HUES6 (cell line): ENCODE results near the gene SEMA4C.
A peak's percentile ranks its signal among the peaks of the same experiment; 100 is the strongest.
"Not testable (repeated sequence)": the region's sequence is repeated elsewhere in the genome, so short reads cannot be mapped to it uniquely, and the experiment has no call there.

ENCODE experiments used
- H3K27ac ChIP-seq: 2 replicates; pipeline ENCODE4 v1.7.0; 2013; ENCODE audit warnings: low read depth, mild to moderate bottlenecking, low read length, inconsistent platforms
- H3K27me3 ChIP-seq: 2 replicates; pipeline ENCODE4 v1.6.1; 2013; ENCODE audit warnings: low read length; ENCODE audit not compliant: control insufficient read depth, insufficient read depth
- H3K36me3 ChIP-seq: 2 replicates; pipeline ENCODE4 v1.6.1; 2013; ENCODE audit warnings: low read length; ENCODE audit not compliant: control insufficient read depth, insufficient read depth
- H3K4me1 ChIP-seq: 2 replicates; pipeline ENCODE4 v1.6.1; 2013; ENCODE audit warnings: low read length; ENCODE audit not compliant: control insufficient read depth, insufficient read depth
- H3K4me3 ChIP-seq: 2 replicates; pipeline ENCODE4 v1.5.1; 2013; ENCODE audit warnings: low read depth, low read length
- H3K9ac ChIP-seq: one replicate; pipeline ENCODE4 v1.6.1; 2013; ENCODE audit warnings: mild to moderate bottlenecking, low read length
- H3K9me3 ChIP-seq: 2 replicates; pipeline ENCODE4 v1.6.1; 2013; ENCODE audit warnings: low read depth, low read length; ENCODE audit not compliant: control insufficient read depth, insufficient read depth

SEMA4C gene

GRCh38 chr2:96863575-96864342 is 6.1 kb downstream of the SEMA4C start:
- H3K27ac ChIP-seq = no peak overlapping the region
- H3K36me3 ChIP-seq = peaks cover 74% of the 10 kb centered on the region
- H3K4me3 ChIP-seq = no peak overlapping the region
- no peaks in the 10 kb centered on the region for H3K27me3 ChIP-seq
- no peak overlapping the region for H3K9ac ChIP-seq
- H3K9me3 ChIP-seq = no peaks in the 10 kb centered on the region
- peaks cover 21% of the 10 kb centered on the region for H3K4me1 ChIP-seq

GRCh38 chr2:96863056-96863455 is 6.8 kb downstream of the SEMA4C start:
- not testable (repeated sequence) for H3K9ac ChIP-seq, H3K27ac ChIP-seq, H3K4me3 ChIP-seq, H3K27me3 ChIP-seq, H3K9me3 ChIP-seq
- peaks cover 74% of the 10 kb centered on the region for H3K36me3 ChIP-seq
- peaks cover 21% of the 10 kb centered on the region for H3K4me1 ChIP-seq

GRCh38 chr2:96861074-96861473 is 8.8 kb downstream of the SEMA4C start:
- no peak overlapping the region for H3K27ac ChIP-seq
- no peaks in the 10 kb centered on the region for H3K27me3 ChIP-seq
- no peak overlapping the region for H3K9ac ChIP-seq
- no peak overlapping the region for H3K4me3 ChIP-seq
- peaks cover 23% of the 10 kb centered on the region for H3K4me1 ChIP-seq
- H3K9me3 ChIP-seq = no peaks in the 10 kb centered on the region
- peaks cover 57% of the 10 kb centered on the region for H3K36me3 ChIP-seq

GRCh38 chr2:96860065-96861029 is 9.5 kb downstream of the SEMA4C start:
- no peaks in the 10 kb centered on the region for H3K27me3 ChIP-seq
- H3K27ac ChIP-seq = no peak overlapping the region
- H3K4me3 ChIP-seq = no peak overlapping the region
- H3K4me1 ChIP-seq = peaks cover 23% of the 10 kb centered on the region
- H3K9ac ChIP-seq = no peak overlapping the region
- peaks cover 50% of the 10 kb centered on the region for H3K36me3 ChIP-seq
- H3K9me3 ChIP-seq = no peaks in the 10 kb centered on the region

GRCh38 chr2:96859681-96860064 is 10.2 kb downstream of the SEMA4C start:
- no peak overlapping the region for H3K27ac ChIP-seq
- H3K27me3 ChIP-seq = no peaks in the 10 kb centered on the region
- peaks cover 23% of the 10 kb centered on the region for H3K4me1 ChIP-seq
- no peak overlapping the region for H3K4me3 ChIP-seq
- H3K9ac ChIP-seq = no peak overlapping the region
- H3K9me3 ChIP-seq = no peaks in the 10 kb centered on the region
- H3K36me3 ChIP-seq = peaks cover 43% of the 10 kb centered on the region

- peaks cover 23% of the 10 kb centered on the region for H3K4me1 ChIP-seq
Observed at GRCh38 chr2:96859099-96859649, 10.7 kb downstream of the SEMA4C start.

GRCh38 chr2:96857667-96858372 is 12.1 kb downstream of the SEMA4C start, which contains the start of gene ANKRD39:
Gene ANKRD39 (minus strand): TSS chr2:96858016. CDS start chr2:96857987, 29 bp downstream.
- H3K4me3 ChIP-seq = peak within 1 kb of the TSS; percentile 73
- H3K9ac ChIP-seq = peak within 1 kb of the TSS; percentile 69
- H3K4me1 ChIP-seq = peaks cover 23% of the 10 kb centered on the region
- peaks cover 39% of the 10 kb centered on the region for H3K36me3 ChIP-seq
- H3K27me3 ChIP-seq = no peaks in the 10 kb centered on the region
- H3K27ac ChIP-seq = no peak within 1 kb of the TSS; the same call in 1 of the 2 replicates
- no peaks in the 10 kb centered on the region for H3K9me3 ChIP-seq

More at GRCh38 chr2:96859099-96859649, 10.7 kb downstream of the SEMA4C start:
- Histone ChIP-seq H3K27me3 (no peaks in the 10 kb centered on the region), H3K9me3 (no peaks in the 10 kb centered on the region), H3K27ac (no peak overlapping the region), H3K4me3 (peak overlapping the region; percentile 73), H3K36me3 (peaks cover 42% of the 10 kb centered on the region), H3K9ac (peak overlapping the region; percentile 47)

GRCh38 chr2:96856776-96857666 is 12.9 kb downstream of the SEMA4C start:
- Histone ChIP-seq H3K36me3 (peaks cover 42% of the 10 kb centered on the region), H3K27me3 (no peaks in the 10 kb centered on the region), H3K9ac (peak overlapping the region; percentile 69), H3K4me1 (peaks cover 23% of the 10 kb centered on the region), H3K9me3 (no peaks in the 10 kb centered on the region), H3K4me3 (peak overlapping the region; percentile 73), H3K27ac (no peak overlapping the region; the same call in 1 of the 2 replicates)

GRCh38 chr2:96853321-96853720 is 16.6 kb downstream of the SEMA4C start:
- H3K36me3 ChIP-seq = peaks cover 41% of the 10 kb centered on the region
- H3K4me3 ChIP-seq = no peak overlapping the region
- H3K27me3 ChIP-seq = no peaks in the 10 kb centered on the region
- no peak overlapping the region for H3K9ac ChIP-seq
- peaks cover 10% of the 10 kb centered on the region; the same call in 1 of the 2 replicates for H3K4me1 ChIP-seq
- H3K27ac ChIP-seq = no peak overlapping the region
- no peaks in the 10 kb centered on the region for H3K9me3 ChIP-seq

GRCh38 chr2:96852667-96853066 is 17.2 kb downstream of the SEMA4C start:
- H3K36me3 ChIP-seq = peaks cover 47% of the 10 kb centered on the region
- H3K27me3 ChIP-seq = no peaks in the 10 kb centered on the region
- no peak overlapping the region for H3K9ac ChIP-seq
- H3K27ac ChIP-seq = no peak overlapping the region
- H3K4me1 ChIP-seq = peaks cover 10% of the 10 kb centered on the region; the same call in 1 of the 2 replicates
- H3K4me3 ChIP-seq = no peak overlapping the region
- H3K9me3 ChIP-seq = no peaks in the 10 kb centered on the region
